ENCODE data around the gene MED13L.

The MED13L gene

GRCh38 chr12:116216022-116216756 lies 61.3 kb downstream of the MED13L start:
- in situ Hi-C loops (cut with HindIII; ENCODE audit: low sequenced_read_pairs): no loop called here

DNA sequence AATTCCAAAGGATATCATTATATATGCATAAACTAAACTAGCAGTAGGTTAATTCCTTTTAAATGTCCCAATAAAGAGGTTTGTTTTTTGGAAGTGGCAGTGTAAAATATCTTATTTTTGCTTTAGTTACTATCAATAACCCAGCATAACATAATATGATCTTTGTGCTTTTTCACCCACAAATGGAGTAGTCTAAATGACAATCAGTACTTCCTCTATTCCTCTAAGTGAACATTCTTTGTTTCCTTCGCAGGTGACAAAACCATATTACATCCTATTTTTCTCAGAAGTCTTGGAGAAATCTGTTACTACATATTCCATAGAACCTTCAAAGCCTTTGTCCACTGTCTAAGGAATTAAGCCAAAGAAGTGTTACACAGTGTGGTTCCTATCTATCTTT lies 62.5 kb downstream of the MED13L start:
- in situ Hi-C loops (cut with HindIII; ENCODE audit: low sequenced_read_pairs): no loop called here

- in situ Hi-C loops (cut with HindIII; ENCODE audit: low sequenced_read_pairs): no loop called here
Measured at GRCh38 chr12:116213885-116214527, 63.5 kb downstream of the MED13L start.

DNA sequence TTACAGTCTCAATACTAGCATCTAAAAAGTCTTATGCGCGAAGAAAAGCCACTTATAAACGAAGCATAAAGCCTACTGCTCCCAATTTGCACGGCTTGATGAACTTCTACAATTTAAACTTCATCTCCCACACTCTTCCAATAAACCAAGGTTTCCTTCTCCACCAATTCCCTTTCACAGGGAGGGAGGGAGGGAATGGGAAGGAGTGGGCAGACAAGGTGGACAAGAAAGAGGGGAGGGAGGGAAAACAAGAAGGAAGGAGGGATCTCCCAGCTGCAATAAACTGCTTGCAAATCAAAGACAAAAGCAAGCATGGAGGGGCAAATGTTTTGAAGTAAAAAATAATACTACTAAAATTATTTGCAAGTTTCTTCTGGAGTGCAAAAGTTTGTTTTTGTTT lies 64.5 kb downstream of the MED13L start:
- in situ Hi-C loops (cut with HindIII; ENCODE audit: low sequenced_read_pairs): no loop called here

DNA sequence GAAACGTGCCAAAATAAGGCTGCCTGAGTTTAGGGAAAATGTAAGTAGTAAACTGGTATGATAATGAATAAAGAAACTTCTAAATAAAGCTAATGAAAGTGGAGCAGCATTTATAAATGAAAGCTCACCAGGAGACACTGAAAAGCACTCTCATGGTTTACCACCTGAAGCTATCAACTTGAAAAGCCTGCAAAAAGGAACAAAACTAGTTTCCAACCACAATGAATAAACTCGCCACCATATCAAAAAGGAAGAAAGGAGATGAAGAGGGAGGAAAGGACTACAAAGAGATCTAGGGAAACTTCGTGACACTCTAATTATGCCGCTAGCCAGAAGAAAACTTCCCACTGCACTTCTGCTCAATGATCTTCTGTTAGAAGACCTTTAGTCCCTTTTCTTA lies 66.7 kb downstream of the MED13L start:
- in situ Hi-C loops (cut with HindIII; ENCODE audit: low sequenced_read_pairs): no loop called here

- in situ Hi-C loops (cut with HindIII; ENCODE audit: low sequenced_read_pairs): no loop called here
Measured at GRCh38 chr12:116210131-116210530, 67.4 kb downstream of the MED13L start.

GRCh38 chr12:116209503-116209902 lies 68.0 kb downstream of the MED13L start:
- in situ Hi-C loops (cut with HindIII; ENCODE audit: low sequenced_read_pairs): no loop called here

DNA sequence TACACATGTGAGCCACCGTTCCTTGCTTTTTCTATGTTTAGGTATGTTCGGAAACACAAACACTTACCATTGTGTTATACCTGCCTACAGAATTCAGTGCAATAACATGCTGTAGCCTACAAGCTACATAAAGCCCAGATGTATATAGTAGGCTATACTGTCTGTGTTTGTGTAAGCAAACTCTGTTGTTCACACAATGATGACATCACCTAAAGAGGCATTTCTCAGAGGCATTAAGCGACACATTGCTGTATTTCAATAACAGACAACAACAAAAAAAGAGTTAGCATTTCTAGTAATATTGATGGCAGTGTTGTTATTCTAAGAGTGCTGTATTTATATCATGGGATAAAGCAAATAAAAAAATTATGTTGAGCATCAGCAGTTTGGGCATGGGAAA lies 70.2 kb downstream of the MED13L start:
- in situ Hi-C loops (cut with HindIII; ENCODE audit: low sequenced_read_pairs): no loop called here

- in situ Hi-C loops (cut with HindIII; ENCODE audit: low sequenced_read_pairs): no loop called here
Measured at GRCh38 chr12:116206828-116207227, 70.7 kb downstream of the MED13L start.

GRCh38 chr12:116204785-116205184 lies 72.7 kb downstream of the MED13L start:
- in situ Hi-C loops (cut with HindIII; ENCODE audit: low sequenced_read_pairs): no loop called here

- in situ Hi-C loops (cut with HindIII; ENCODE audit: low sequenced_read_pairs): no loop called here
Measured at GRCh38 chr12:116204169-116204568, 73.3 kb downstream of the MED13L start.

GRCh38 chr12:116202940-116203339 lies 74.6 kb downstream of the MED13L start:
- in situ Hi-C loops (cut with HindIII; ENCODE audit: low sequenced_read_pairs): no loop called here

GRCh38 chr12:116202433-116202832 lies 75.1 kb downstream of the MED13L start:
- in situ Hi-C loops (cut with HindIII; ENCODE audit: low sequenced_read_pairs): no loop called here

DNA sequence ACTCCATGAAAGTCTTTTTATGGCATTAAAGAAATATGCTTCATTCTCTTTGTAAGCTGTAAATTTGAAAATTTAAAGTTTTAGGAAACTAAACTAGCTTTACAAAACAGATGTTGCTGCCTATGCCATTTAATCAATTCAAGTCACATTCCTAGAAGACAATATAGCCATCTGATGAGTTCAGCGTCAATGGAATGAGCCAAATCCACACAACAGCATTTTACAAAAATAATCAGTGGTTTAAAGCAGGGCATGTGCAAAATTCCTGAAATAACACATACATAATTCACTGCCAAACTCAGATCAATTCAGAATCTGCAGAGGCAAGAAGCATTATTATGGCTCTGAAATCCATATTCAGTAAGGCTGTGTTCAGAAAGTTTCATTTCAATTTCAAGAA lies 75.6 kb downstream of the MED13L start:
- in situ Hi-C loops (cut with HindIII; ENCODE audit: low sequenced_read_pairs): no loop called here

GRCh38 chr12:116201359-116201758 lies 76.1 kb downstream of the MED13L start:
- in situ Hi-C loops (cut with HindIII; ENCODE audit: low sequenced_read_pairs): no loop called here

GRCh38 chr12:116200812-116201211 lies 76.7 kb downstream of the MED13L start:
- in situ Hi-C loops (cut with HindIII; ENCODE audit: low sequenced_read_pairs): no loop called here

DNA sequence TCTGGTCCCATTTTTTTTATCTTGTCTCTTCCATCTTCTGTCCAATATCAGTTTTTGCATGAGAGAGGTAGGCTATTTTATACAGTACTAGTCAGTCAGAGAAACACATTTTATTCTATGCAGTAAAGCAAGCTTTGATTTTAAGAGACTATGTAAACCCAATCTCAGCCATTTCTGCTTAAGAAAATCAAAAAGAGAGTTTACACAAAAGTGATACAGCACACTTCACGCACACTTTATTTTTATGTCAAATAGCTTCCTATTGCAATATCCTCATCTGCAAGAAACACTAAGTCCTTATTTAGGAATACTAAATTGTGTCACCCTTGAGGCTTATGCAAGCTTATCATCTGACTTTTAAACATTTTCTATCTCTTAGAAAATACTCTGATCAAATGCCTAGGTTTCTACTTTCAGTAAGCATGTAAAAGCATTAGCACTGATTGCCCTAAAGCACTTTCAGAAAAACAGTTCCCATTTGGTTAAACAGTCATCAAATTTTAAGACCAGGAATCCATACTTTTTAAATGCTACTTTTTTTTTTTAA lies 78.3 kb downstream of the MED13L start:
- in situ Hi-C loops (cut with HindIII; ENCODE audit: low sequenced_read_pairs): no loop called here

DNA sequence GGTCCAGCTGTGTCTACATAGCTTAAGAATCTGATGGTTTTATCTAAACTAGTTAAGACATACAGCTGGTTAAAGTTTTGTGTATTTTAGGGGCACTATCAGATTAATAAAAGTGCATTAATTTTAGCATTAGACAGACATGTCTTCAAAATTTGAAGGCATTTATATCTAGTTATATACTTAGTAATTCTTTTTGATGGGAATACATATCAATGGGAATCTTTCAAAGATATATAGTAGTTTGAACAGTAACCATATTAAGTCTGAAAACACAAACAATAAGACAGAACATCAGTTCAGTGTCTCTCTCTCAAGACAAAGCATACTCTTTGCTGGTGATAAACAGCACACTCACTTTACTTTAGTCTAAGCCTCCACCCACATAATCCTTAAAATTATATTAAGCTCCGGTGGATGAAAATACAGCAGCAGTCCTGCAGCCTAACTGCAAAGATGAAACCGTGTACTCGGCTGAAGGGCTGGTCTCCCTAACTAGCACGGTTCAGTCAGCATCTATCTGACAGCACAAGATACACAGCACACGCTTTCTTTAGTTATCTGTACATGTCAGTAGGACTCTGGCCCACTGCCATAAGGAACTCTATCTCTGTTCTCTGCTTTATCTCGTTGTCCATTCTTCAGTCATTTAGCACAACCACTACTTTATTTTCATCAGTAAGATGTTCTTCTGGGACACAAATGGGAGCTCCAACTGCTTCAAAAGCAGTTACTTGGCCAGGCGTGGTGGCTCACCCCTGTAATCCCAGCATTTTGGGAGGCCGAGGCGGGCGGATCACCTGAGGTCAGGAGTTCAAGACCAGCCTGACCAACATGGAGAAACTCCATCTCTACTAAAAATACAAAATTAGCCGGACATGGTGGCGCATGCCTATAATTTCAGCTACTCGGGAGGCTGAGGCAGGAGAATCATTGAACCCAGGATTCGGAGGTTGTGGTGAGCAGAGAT lies 80.5 kb downstream of the MED13L start:
- in situ Hi-C loops (cut with HindIII; ENCODE audit: low sequenced_read_pairs): no loop called here

- in situ Hi-C loops (cut with HindIII; ENCODE audit: low sequenced_read_pairs): no loop called here
Measured at GRCh38 chr12:116196226-116196625, 81.3 kb downstream of the MED13L start.

DNA sequence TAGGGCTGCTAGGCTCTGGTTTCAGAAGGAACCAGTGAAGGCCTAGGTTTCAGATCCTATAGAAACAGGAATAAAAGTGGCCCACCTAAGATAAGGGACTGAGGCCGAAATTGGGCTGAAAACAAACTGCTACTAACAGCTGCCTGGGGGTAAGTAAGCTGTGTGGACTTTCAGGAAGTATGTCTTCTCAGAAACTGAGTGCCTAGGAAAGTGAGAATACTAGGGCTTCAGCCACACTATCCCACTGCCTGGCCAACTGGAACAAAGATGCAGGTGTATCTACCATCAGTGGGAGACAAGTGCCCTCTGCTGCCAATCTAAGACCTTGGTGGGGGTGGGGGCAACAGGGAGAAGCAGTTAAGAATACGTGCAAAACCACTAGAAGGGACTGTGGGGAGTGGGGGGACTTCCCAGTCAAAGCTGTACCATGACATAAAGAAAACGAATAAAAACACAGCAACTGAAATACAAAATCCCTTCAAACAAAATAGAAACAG lies 82.5 kb downstream of the MED13L start:
- in situ Hi-C loops (cut with HindIII; ENCODE audit: low sequenced_read_pairs): no loop called here

DNA sequence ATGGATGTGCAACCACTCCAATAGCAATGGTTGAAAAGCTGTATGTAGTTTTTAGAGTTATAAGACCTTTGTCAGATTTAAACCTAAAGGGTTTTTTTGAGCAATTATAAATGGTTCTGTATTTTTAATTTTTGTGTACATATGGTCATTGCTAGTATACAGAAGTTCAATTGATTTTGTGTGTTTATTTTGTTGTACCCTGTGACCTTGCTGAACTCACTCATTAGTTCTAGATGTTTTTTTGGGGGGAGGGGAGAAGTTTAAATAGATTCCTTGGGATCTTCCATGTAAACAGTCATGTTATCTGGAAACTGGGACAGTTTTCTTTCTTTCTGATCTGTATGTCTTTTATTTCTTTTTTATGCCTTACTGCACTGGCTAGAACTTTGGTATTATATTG lies 87.8 kb downstream of the MED13L start:
- in situ Hi-C loops (cut with HindIII; ENCODE audit: low sequenced_read_pairs): no loop called here
